Stimulated activated CD8-positive, alpha-beta memory T cell treated with anti-CD3 and anti-CD28 coated beads, Interleukin-7, amount 100 ng/mL, for 48 hours (primary cell): ENCODE results near the gene IP6K2.
"Not testable (repeated sequence)": the region's sequence is repeated elsewhere in the genome, so short reads cannot be mapped to it uniquely, and the experiment has no call there.

Source experiments
- DNase-seq, 2 donors: peaks; one replicate each; pipeline ENCODE4 v3.0.0-alpha.2; 2020; ENCODE audit warnings: low read depth in 1 of 2; ENCODE audit errors: extremely low read depth in 1 of 2

IP6K2 gene

GRCh38 chr3:48716982-48717746 is at the start of gene IP6K2:
Gene IP6K2 (minus strand): TSS chr3:48717221. CDS start chr3:48695291, 21,930 bp downstream.
- peak; percentile 97 to 99 for DNase-seq

- DNase-seq = no peak
These were observed 48.4 kb upstream of the IP6K2 start for GRCh38 chr3:48765376-48765775.

- DNase-seq = no peak
These were observed 45.8 kb upstream of the IP6K2 start for GRCh38 chr3:48762816-48763215.

- not testable (repeated sequence) for DNase-seq
These were observed 43.0 kb upstream of the IP6K2 start for GRCh38 chr3:48759991-48760540.

- not testable (repeated sequence) for DNase-seq
These were observed 42.5 kb upstream of the IP6K2 start for GRCh38 chr3:48759531-48759930.

- DNase-seq = no peak
These were observed 42.0 kb upstream of the IP6K2 start for GRCh38 chr3:48759071-48759470.

GRCh38 chr3:48756640-48757039 is 39.6 kb upstream of the IP6K2 start:
- peak in 1 of 2 donors; percentile 47 for DNase-seq

- no peak for DNase-seq
These were observed 33.8 kb upstream of the IP6K2 start for GRCh38 chr3:48750856-48751255.

- no peak for DNase-seq
These were observed 31.7 kb upstream of the IP6K2 start for GRCh38 chr3:48748754-48749153.

- DNase-seq = no peak
These were observed 30.7 kb upstream of the IP6K2 start for GRCh38 chr3:48747706-48748105.

GRCh38 chr3:48747015-48747615 is 30.1 kb upstream of the IP6K2 start:
- no peak for DNase-seq

GRCh38 chr3:48743773-48744172 is 26.8 kb upstream of the IP6K2 start:
- no peak for DNase-seq

GRCh38 chr3:48741226-48741625 is 24.2 kb upstream of the IP6K2 start:
- DNase-seq = not testable (repeated sequence)

- peak; percentile 34 to 43 for DNase-seq
These were observed 23.2 kb upstream of the IP6K2 start for GRCh38 chr3:48739955-48740823.

GRCh38 chr3:48739617-48739954 is 22.6 kb upstream of the IP6K2 start:
- no peak for DNase-seq

GRCh38 chr3:48738926-48739616 is 22.1 kb upstream of the IP6K2 start:
- DNase-seq = no peak

- DNase-seq = no peak
These were observed 21.1 kb upstream of the IP6K2 start for GRCh38 chr3:48738144-48738536.

- not testable (repeated sequence) for DNase-seq
These were observed 18.2 kb upstream of the IP6K2 start for GRCh38 chr3:48735075-48735767.

GRCh38 chr3:48734541-48734940 is 17.5 kb upstream of the IP6K2 start:
- DNase-seq = not testable (repeated sequence)
